Measurements from ENCODE around the gene REV1. TPM values are rescaled to one million over a fixed set of nuclear protein-coding genes. Genes with fewer than 3 reads are reported as not detected.
"Not testable (repeated sequence)": the region's sequence is repeated elsewhere in the genome, so short reads cannot be mapped to it uniquely, and the experiment has no call there.

REV1 gene
- 25.5 TPM for total RNA-seq (ENCODE audit: insufficient read depth, low replicate concordance)

GRCh38 chr2:99489761-99490622 is at the start of gene REV1:
Gene REV1 (minus strand): TSS chr2:99490017. CDS start chr2:99464975, 25,042 bp downstream.
- peak; percentile 97 for DNase-seq (ENCODE audit: low spot score)

GRCh38 chr2:99537910-99538485 is 48.2 kb upstream of the REV1 start:
- DNase-seq (ENCODE audit: low spot score), result no peak

GRCh38 chr2:99524056-99524455 is 34.2 kb upstream of the REV1 start:
- DNase-seq (ENCODE audit: low spot score), result no peak

- DNase-seq (ENCODE audit: low spot score), result no peak
These were observed 32.3 kb upstream of the REV1 start for GRCh38 chr2:99522157-99522556.

- DNase-seq (ENCODE audit: low spot score), result no peak
These were observed 31.0 kb upstream of the REV1 start for GRCh38 chr2:99520813-99521212.

- DNase-seq (ENCODE audit: low spot score), result no peak
These were observed 30.4 kb upstream of the REV1 start for GRCh38 chr2:99520195-99520594.

GRCh38 chr2:99514357-99514756 is 24.5 kb upstream of the REV1 start:
- DNase-seq (ENCODE audit: low spot score), result no peak

- DNase-seq (ENCODE audit: low spot score), result peak; percentile 57
These were observed 22.4 kb upstream of the REV1 start for GRCh38 chr2:99512181-99512591.

GRCh38 chr2:99509387-99509786 is 19.6 kb upstream of the REV1 start:
- DNase-seq (ENCODE audit: low spot score), result no peak

GRCh38 chr2:99507937-99508818 is 18.4 kb upstream of the REV1 start:
- no peak for DNase-seq (ENCODE audit: low spot score)

GRCh38 chr2:99504844-99505584 is 15.2 kb upstream of the REV1 start:
- no peak for DNase-seq (ENCODE audit: low spot score)

GRCh38 chr2:99503662-99504416 is 14.0 kb upstream of the REV1 start:
- DNase-seq (ENCODE audit: low spot score), result not testable (repeated sequence)

- no peak for DNase-seq (ENCODE audit: low spot score)
These were observed 6.2 kb upstream of the REV1 start for GRCh38 chr2:99496021-99496420.

- peak; percentile 56 for DNase-seq (ENCODE audit: low spot score)
These were observed 5.5 kb upstream of the REV1 start for GRCh38 chr2:99495115-99495860.

- DNase-seq (ENCODE audit: low spot score), result no peak
These were observed 2.9 kb upstream of the REV1 start for GRCh38 chr2:99492721-99493120.

GRCh38 chr2:99490623-99491461 is 1.0 kb upstream of the REV1 start:
- no peak for DNase-seq (ENCODE audit: low spot score)

GRCh38 chr2:99489063-99489760 is 605 bp downstream of the REV1 start:
- peak; percentile 60 for DNase-seq (ENCODE audit: low spot score)

- DNase-seq (ENCODE audit: low spot score), result peak; percentile 18
These were observed 1.2 kb downstream of the REV1 start for GRCh38 chr2:99488539-99489062.
